SK-N-DZ (cell line): ENCODE data around the gene APOL1. TPM values are rescaled to one million over a fixed set of nuclear protein-coding genes. Genes with fewer than 3 reads are reported as not detected.
"Not testable (repeated sequence)": the region's sequence is repeated elsewhere in the genome, so short reads cannot be mapped to it uniquely, and the experiment has no call there.

Experiments
- DNase-seq: peaks from one replicate; pipeline ENCODE4 v3.0.0-alpha.2; 2015; ENCODE audit warnings: low spot score
- polyA plus RNA-seq, 2 experiments: library from polyadenylated mRNA; depleted of rRNA; stranded (reverse); fragments of >200 nt; gene quantifications; 2 replicates each; pipeline ENCODE4 v1.2.3, GENCODE V29; 2014

The APOL1 gene, protein sequence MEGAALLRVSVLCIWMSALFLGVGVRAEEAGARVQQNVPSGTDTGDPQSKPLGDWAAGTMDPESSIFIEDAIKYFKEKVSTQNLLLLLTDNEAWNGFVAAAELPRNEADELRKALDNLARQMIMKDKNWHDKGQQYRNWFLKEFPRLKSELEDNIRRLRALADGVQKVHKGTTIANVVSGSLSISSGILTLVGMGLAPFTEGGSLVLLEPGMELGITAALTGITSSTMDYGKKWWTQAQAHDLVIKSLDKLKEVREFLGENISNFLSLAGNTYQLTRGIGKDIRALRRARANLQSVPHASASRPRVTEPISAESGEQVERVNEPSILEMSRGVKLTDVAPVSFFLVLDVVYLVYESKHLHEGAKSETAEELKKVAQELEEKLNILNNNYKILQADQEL
- not detected in 2 replicates for polyA plus RNA-seq (2014; cell fraction: cytosol; rRNA removed)
- polyA plus RNA-seq (2014; cell fraction: nucleus; rRNA removed) = not detected in 2 replicates

- no peak for DNase-seq
Observed at GRCh38 chr22:36252754-36253522, at the start of gene APOL1. Gene APOL1 (plus strand): TSS chr22:36253133. CDS start chr22:36254956, 1,823 bp downstream.

GRCh38 chr22:36203441-36203840 lies 49.5 kb upstream of the APOL1 start:
- DNase-seq = not testable (repeated sequence)

DNA sequence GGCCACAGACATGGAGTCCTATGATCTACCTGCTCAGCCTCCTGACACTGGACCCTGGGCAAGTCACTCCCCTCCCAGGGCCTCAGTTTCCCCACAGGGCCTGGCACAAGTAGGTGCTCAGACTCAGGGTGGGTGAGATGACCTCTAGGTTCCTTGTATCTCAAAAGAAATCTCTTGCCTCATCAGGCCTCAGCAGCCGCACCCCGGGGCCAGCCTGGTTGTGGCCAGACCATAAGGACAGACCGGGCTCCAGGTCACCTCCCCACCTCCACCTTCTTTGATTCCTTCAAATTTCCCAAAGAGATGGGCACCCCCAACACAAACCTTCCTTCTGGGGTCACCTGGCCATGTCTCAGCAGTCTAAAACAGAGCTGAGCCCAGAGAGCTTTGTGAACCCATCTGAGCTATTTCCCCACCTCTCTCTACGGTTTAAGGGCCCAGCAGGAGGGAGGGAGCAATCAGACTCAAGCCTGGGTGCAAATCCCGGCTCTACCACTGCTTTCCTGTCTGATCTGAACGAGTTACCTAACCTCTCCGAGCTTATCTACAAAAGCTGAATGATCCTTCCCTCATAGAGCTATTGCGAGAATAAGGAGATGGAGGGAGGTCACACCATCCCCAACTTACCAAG lies 48.8 kb upstream of the APOL1 start:
- no peak for DNase-seq

- no peak for DNase-seq
Observed at GRCh38 chr22:36204632-36205015, 48.3 kb upstream of the APOL1 start.

GRCh38 chr22:36205573-36205972 lies 47.4 kb upstream of the APOL1 start:
- DNase-seq = not testable (repeated sequence)

GRCh38 chr22:36206255-36206654 lies 46.7 kb upstream of the APOL1 start:
- DNase-seq = no peak

DNA sequence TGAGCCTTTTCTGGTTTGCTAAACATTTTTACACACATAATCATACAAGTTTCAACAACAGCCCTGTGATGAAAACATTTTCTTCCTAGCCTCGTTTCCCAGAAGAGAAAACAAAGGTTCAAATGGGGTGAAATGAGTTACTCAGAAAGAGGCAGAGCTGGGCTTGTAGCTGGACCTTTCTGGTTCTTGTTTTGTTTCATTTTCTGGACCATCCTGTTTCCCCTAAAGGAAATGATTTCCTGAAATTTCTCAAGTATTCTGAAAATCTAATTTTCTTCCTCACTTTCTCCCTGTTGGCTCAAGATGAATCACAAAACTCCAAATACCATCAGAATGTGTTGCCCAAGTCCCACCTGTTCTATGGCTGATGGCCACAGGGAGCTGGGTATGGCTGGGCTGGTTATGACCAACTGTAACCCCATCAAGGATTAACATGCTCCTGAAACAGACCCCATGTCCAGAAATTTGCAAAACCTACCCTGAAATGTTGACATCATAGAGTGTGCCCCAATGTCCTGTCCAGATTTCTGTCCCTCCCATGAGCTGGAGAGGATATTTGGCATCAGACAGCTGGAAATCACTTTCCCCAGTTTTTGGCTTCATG lies 44.7 kb upstream of the APOL1 start:
- DNase-seq = no peak

DNA sequence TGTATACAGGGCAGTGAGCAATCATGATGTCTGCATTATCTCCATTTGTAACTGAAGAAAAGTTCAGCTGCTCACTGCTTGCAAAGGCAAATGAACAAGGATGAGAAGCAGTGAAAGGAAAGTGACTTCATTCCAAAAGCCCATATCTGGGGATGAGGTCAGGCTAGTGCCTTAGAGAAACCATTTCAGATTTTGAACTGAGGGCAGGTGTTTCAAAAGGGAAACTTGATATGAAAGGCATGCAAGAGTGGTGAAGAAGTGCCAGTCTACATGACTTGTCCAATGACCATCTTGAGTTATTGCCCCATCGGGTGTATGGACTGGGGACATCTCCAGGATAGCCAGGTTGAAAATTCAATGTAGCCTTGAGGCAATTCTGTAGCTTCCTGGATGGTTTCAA lies 44.0 kb upstream of the APOL1 start:
- DNase-seq = no peak

- DNase-seq = not testable (repeated sequence)
Observed at GRCh38 chr22:36209488-36209908, 43.4 kb upstream of the APOL1 start.

DNA sequence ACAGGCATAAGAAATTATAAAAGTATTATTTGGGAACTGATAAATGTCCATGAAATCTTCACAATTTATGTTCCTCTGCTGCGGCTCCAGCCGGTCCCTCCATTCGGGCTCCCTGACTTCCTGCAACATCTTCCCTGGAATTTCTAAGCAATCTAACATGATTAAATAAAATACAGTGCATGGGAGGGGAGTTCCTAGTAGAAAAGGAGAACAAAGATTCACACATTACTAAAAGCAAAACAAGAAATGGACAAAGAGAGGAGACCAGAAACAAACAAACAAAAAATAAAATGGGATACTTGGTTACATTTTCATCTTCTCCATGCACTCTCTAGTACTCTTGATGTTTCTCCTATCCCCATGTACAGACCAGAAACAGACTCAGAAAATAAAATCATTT lies 42.7 kb upstream of the APOL1 start:
- DNase-seq = no peak

- DNase-seq = no peak
Observed at GRCh38 chr22:36211237-36211861, 41.6 kb upstream of the APOL1 start.

DNA sequence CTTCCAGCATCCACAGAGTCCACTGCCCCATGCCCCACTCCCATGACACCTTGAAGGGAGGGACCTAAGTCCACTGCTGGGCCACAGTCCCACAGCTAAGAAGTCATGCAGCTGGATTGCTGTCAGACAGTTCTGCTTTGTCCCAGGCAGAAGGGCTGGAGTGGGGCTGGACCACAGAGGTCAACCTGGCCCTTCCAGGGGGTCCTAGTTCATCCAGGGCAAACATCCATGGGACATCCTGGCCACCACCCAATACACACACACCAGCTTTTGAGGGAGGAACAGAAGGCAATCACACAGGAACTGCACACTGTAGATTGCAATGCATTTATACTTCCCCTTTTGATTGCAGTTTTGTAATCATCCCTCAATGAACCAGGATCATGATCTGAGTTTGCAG lies 40.0 kb upstream of the APOL1 start:
- no peak for DNase-seq

GRCh38 chr22:36213586-36213985 lies 39.3 kb upstream of the APOL1 start:
- DNase-seq = no peak

- DNase-seq = no peak
Observed at GRCh38 chr22:36215981-36216380, 37.0 kb upstream of the APOL1 start.

- DNase-seq = no peak
Observed at GRCh38 chr22:36218648-36219193, 34.2 kb upstream of the APOL1 start.

DNA sequence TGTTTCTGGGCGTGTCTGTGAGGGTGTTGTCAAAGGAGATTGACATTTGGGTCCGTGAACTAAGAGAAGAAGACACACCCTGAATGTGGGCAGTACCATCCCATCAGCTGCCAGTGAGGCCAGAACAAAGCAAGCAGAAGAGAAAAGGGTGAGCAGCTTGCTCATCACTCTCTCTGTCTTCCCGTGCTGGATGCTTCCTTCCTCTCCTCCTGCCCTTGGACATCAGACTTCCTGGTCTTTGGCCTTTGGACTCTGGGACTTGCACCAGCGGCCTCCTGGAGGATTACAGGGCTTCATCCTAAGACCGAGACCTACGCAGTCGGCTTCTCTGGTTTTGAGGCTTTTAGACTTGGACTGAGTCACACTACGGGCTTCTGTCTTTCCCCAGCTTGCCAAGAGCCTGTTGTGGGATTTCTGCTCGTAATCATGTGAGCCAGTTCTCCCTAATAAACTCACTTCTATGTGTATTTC lies 32.4 kb upstream of the APOL1 start:
- no peak for DNase-seq

DNA sequence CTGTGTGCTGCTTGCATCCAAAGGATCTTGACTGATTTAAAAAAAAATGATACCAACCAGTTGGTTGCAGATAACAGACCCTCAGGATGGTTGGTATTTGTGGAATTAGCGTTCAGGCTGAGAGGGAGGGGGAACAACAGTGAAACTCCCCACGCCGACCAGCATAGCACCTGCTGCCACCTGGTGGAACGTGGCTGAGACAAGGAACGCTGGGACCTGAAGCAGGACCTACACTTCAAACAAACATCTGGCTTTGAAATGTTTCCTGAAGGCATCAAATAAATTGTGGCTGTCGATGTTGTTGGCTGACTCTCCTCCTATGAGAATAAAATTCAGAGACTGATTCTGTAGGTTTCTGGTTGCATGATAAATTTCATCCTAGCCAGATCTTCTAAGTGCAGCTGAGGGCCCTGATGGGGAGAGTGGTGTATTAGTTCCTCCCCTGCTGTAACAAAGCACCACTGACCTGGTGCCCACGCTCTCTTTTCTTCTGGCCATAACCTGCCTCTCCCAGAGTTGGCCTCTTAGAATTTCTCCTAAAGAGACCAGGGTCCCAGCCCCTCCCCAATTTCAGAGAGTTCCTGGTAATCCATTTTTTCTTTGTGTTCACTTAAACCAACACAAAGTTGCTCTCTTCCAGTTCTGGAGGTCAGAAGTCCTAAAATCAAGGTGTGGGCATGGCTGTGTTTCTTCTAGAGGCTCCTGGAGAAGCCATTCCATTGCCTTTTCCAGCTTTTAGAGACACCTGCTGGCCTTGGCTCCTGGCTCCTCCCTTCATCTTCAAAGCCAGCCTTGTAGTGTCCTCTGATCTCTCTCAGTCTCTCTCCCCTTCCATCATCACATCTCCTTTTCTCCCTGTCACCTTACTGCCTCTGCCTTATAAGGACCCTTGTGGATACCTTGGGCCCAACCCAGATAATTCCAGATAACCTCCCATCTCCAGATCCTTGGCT lies 30.9 kb upstream of the APOL1 start:
- DNase-seq = no peak

DNA sequence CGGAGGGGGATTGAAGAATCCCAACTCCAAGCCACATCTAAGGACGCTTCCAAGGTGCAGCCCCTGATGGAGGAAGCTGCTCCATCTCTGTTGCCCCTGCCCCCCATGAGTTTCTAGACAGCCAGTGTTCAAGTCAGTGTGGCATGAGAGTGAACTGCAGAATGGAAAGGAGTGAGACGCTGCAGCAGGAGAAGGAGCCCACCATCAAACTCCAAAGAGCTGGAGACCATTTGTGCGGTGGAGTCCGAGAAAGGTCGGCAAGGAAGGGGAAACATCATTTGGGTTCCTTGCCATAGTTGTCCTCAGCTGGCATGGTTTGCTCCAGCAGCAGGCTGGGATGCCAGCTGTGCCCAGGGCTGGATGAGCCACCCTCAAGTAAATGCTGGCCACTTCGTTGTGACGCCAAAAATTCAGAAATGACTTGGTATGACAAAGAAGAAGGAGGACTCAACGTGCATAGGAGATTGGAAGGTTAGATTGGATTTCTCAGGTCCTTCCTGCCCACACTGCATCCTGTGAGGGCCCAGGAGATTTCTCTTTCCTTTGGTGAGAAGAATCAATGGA lies 30.0 kb upstream of the APOL1 start:
- no peak for DNase-seq

- DNase-seq = no peak
Observed at GRCh38 chr22:36223504-36223903, 29.4 kb upstream of the APOL1 start.
